ENCODE results near the gene ZBTB11.
"Not testable (repeated sequence)": the region's sequence is repeated elsewhere in the genome, so short reads cannot be mapped to it uniquely, and the experiment has no call there.

Gene ZBTB11

DNA sequence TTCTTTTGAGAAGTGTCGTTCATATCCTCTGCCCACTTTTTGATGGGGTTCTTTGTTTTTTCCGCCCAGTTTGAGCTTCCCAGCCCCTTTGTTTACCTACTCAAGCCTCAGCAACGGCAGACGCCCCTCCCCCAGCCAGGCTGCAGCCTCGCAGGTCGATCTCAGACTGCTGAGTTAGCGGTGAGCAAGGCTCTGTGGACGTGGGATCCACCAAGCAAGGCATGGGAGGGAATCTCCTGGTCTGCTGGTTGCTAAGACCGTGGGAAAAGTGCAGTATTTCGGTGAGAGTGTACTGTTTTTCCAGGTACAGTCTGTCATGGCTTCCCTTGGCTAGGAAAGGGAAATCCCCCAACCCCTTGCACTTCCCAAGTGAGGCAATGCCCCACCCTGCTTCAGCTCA, 71.5 kb downstream of the ZBTB11 start:
- DNase-seq: not testable (repeated sequence)

DNA sequence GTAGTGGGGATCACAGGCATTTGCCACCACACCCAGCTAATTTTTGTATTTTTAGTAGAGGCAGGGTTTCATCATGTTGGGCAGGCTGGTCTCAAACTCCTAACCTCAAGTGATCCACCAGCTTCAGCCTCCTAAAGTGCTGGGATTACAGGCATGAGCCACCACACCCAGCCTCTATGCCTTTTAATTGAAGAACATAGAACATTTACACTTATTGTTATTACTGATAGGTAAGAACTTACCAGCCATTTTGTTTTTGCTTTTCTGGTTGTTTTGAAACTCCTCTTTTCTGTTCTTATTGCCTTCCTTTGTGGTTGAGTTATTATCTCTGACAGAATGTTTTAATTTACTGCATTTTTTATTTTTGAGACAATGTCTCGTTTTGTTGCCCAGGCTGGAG, 73.7 kb downstream of the ZBTB11 start:
- DNase-seq: no peak

DNA sequence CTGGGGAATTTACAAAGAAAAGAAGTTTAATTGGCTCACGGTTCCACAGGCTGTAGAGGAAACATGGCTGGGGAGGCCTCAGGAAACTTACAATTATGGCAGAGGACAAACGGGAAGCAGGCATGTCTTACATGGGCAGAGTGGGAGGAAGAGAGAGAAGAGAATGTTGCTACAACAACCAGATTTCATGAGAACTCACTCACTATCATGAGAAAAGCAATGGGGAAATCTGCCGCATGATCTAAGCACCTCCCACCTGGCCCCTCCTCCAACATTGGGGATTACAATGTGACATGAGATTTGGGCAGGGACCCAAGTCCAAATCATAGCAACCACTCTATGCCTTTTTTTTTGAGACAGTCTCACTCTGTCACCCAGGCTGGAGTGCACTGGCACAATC, 74.2 kb downstream of the ZBTB11 start:
- no peak for DNase-seq
